ENCODE measurements around the gene PI4KA. TPM values are rescaled to one million over a fixed set of nuclear protein-coding genes. Genes with fewer than 3 reads are reported as not detected.
A peak's percentile ranks its signal among the peaks of the same experiment; 100 is the strongest.
"Not testable (repeated sequence)": the region's sequence is repeated elsewhere in the genome, so short reads cannot be mapped to it uniquely, and the experiment has no call there.

Gene PI4KA
- total RNA-seq, 1 donor from 2014 or later, result 41.6 TPM

- DNase-seq, result no peak
Observed at GRCh38 chr22:20775342-20775895, 83.2 kb downstream of the PI4KA start.

GRCh38 chr22:20774882-20775281, 83.7 kb downstream of the PI4KA start:
- no peak for DNase-seq

GRCh38 chr22:20773793-20774212, 84.8 kb downstream of the PI4KA start, which contains the start of gene SERPIND1:
Gene SERPIND1 (plus strand): TSS chr22:20774113. CDS start chr22:20779313, 5,200 bp downstream.
- DNase-seq, result no peak

- no peak for DNase-seq
Observed at GRCh38 chr22:20771918-20772625, 86.5 kb downstream of the PI4KA start.

GRCh38 chr22:20769496-20769826, 89.2 kb downstream of the PI4KA start:
- DNase-seq, result not testable (repeated sequence)

GRCh38 chr22:20766530-20766929, 92.1 kb downstream of the PI4KA start:
- DNase-seq, result no peak

GRCh38 chr22:20765938-20766337, 92.7 kb downstream of the PI4KA start:
- DNase-seq, result no peak

GRCh38 chr22:20764729-20765128, 93.9 kb downstream of the PI4KA start:
- no peak for DNase-seq

- no peak for DNase-seq
Observed at GRCh38 chr22:20764471-20764720, 94.2 kb downstream of the PI4KA start.

- DNase-seq, result no peak
Observed at GRCh38 chr22:20763630-20764470, 94.8 kb downstream of the PI4KA start.

- no peak for DNase-seq
Observed at GRCh38 chr22:20762233-20762796, 96.3 kb downstream of the PI4KA start.

- DNase-seq, result no peak
Observed at GRCh38 chr22:20761536-20761935, 97.1 kb downstream of the PI4KA start.

GRCh38 chr22:20760084-20760483, 98.5 kb downstream of the PI4KA start:
- DNase-seq, result no peak

- no peak for DNase-seq
Observed at GRCh38 chr22:20758688-20759087, 99.9 kb downstream of the PI4KA start.

- DNase-seq, result no peak
Observed at GRCh38 chr22:20756846-20757245, 101.8 kb downstream of the PI4KA start.

GRCh38 chr22:20752873-20753272, 105.7 kb downstream of the PI4KA start:
- no peak for DNase-seq

- DNase-seq, result no peak
Observed at GRCh38 chr22:20752104-20752741, 106.4 kb downstream of the PI4KA start.

GRCh38 chr22:20751185-20751851, 107.3 kb downstream of the PI4KA start:
- no peak for DNase-seq

- DNase-seq, result peak; percentile 77
Observed at GRCh38 chr22:20750461-20751184, 108.0 kb downstream of the PI4KA start.

- no peak for DNase-seq
Observed at GRCh38 chr22:20749453-20749852, 109.2 kb downstream of the PI4KA start.

- DNase-seq, result no peak
Observed at GRCh38 chr22:20748731-20749428, 109.7 kb downstream of the PI4KA start.
